ENCODE data around the gene HMX1.

The HMX1 gene

DNA sequence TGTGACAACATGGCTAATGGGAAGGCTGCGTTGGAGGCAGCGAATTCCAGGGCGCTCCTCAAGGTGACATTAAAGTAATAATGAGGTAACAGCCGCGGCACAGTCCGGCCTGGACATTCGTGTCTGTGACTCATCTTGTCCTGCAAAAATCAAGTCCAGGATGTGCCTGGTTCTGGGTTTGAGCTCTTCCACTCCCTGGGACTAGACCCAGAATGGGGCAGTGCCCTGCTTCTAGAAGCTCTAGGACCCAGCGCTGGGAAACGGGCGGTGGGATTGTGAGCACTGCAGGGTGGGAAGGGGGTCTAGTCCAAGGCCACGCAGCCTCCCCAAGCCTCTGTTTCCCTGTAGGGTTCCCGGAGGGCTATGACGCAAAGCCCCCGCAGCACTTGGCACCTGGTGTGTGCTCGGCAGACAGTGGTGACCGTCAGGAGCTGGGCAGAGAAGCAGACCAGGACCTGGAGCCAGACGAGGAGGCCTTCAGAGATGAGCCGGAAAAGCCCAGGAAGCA, 34.9 kb downstream of the HMX1 start:
- Histone ChIP-seq H3K4me1 (no peaks in the 10 kb centered on the region), H3K27me3 (peaks cover 0 to 43% of the 10 kb centered on the region in 2 donors), H3K9me3 (peaks cover 0 to 4% (median 0%) of the 10 kb centered on the region in 3 donors), H3K36me3 (no peaks in the 10 kb centered on the region), H3K27ac (no peak overlapping the region), H3K4me3 (no peak overlapping the region)
- TF ChIP-seq, protein P1, sequence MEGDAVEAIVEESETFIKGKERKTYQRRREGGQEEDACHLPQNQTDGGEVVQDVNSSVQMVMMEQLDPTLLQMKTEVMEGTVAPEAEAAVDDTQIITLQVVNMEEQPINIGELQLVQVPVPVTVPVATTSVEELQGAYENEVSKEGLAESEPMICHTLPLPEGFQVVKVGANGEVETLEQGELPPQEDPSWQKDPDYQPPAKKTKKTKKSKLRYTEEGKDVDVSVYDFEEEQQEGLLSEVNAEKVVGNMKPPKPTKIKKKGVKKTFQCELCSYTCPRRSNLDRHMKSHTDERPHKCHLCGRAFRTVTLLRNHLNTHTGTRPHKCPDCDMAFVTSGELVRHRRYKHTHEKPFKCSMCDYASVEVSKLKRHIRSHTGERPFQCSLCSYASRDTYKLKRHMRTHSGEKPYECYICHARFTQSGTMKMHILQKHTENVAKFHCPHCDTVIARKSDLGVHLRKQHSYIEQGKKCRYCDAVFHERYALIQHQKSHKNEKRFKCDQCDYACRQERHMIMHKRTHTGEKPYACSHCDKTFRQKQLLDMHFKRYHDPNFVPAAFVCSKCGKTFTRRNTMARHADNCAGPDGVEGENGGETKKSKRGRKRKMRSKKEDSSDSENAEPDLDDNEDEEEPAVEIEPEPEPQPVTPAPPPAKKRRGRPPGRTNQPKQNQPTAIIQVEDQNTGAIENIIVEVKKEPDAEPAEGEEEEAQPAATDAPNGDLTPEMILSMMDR (IDR thresholded peaks at IDR 0.05), result no peak
- intact Hi-C loops (cut with DNase I; ENCODE audit: low total_unique reads), result no loop called here
- DNase-seq, result peak; percentile 7 to 12

DNA sequence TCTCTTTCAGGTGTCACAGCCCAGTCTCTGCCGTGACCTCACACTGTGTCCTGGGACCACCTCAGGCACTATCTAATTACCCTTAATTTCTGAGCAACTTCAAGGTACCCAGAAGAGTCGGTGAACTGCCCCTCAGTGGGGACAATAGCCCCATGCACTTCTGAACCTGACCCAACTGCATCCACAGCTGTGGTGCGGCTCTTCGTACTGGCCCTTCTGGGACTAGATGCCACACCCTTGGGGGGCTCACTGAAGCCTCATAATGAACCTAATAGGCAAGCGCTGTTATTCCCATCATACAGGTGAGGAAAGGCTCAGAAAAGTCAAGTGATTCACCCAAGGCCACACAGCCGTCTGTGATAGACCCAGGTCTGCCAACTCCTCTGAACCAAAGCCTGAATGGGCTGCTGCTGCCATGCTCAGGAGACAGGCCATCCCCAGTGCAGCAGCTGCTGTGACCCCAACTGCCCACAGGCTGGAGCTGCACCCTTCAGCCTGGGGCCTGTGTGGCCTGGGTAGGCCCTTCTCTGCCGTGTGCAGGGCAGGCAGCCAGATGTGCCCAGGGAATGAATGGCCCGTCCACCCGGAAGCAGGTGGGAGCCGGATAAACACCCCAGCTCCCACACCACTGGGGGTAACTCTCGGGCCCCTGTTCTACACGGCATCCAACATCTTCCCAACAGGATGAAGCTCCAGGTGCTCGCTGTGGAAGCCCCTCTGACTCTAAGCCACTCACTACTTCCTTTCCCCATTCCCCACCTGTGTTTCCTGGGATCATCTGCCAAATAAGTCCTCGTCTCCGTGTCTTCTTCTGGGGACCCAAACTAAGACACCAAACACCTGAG, 35.9 kb downstream of the HMX1 start:
- intact Hi-C loops (cut with DNase I; ENCODE audit: low total_unique reads), result no loop called here

DNA sequence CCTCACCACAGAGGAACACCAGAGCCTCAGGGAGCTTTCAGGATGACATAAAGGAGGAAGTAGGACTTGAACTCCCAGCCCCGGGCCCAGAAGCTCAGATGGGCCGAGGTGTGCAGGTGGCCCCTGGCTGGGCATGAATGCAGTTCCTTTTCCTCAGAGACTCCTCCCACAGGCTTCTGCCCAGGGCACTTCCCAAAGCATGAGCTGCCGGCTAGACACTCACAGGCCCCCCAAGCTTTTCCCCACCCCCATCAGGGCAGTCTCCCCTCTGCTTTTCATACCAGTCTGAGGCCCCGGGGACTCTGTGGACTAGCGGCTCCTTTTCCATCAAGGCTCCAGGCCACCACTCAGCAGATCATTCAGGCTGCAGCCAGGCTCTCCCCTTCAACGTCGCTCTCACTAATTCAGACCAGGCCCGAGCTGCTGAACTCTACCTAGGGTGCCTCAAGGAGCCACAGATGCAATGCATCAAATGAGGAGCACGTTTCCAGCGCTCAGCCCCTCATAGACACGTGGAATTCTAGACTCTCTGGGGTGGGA, 36.9 kb downstream of the HMX1 start:
- no peak overlapping the region for H3K27ac ChIP-seq
- intact Hi-C loops (cut with DNase I; ENCODE audit: low total_unique reads), result no loop called here
- no peaks in the 10 kb centered on the region for H3K4me1 ChIP-seq
- no peaks in the 10 kb centered on the region for H3K36me3 ChIP-seq
- DNase-seq, result peak in 1 of 2 donors; percentile 21
- TF ChIP-seq, protein P1 (IDR thresholded peaks at IDR 0.05), result no peak
- peaks cover 0 to 42% of the 10 kb centered on the region in 2 donors for H3K27me3 ChIP-seq
- no peak overlapping the region for H3K4me3 ChIP-seq
- no peaks in the 10 kb centered on the region for H3K9me3 ChIP-seq

More for the DNA sequence above, 35.9 kb downstream of the HMX1 start:
- H3K4me3 ChIP-seq, result no peak overlapping the region
- peak; percentile 5 to 27 for DNase-seq
- no peaks in the 10 kb centered on the region for H3K36me3 ChIP-seq
- no peaks in the 10 kb centered on the region for H3K9me3 ChIP-seq
- H3K27me3 ChIP-seq, result peaks cover 0 to 48% of the 10 kb centered on the region in 2 donors
- H3K4me1 ChIP-seq, result no peaks in the 10 kb centered on the region
- no peak overlapping the region for H3K27ac ChIP-seq
- TF ChIP-seq, protein P1 (IDR thresholded peaks at IDR 0.05), result no peak

- Histone ChIP-seq H3K9me3 (no peaks in the 10 kb centered on the region), H3K27me3 (peaks cover 0 to 37% of the 10 kb centered on the region in 2 donors), H3K36me3 (no peaks in the 10 kb centered on the region), H3K4me1 (no peaks in the 10 kb centered on the region), H3K4me3 (no peak overlapping the region), H3K27ac (no peak overlapping the region)
- intact Hi-C loops (cut with DNase I; ENCODE audit: low total_unique reads), result no loop called here
- TF ChIP-seq, protein P1 (IDR thresholded peaks at IDR 0.05), result no peak
- peak in 1 of 2 donors; percentile 46 for DNase-seq
These were observed 39.3 kb downstream of the HMX1 start for GRCh38 chr4:8832113-8832915.

GRCh38 chr4:8831221-8832112, 40.2 kb downstream of the HMX1 start:
- peak in 1 of 2 donors; percentile 39 for DNase-seq
- no peaks in the 10 kb centered on the region for H3K9me3 ChIP-seq
- TF ChIP-seq, protein P1 (IDR thresholded peaks at IDR 0.05), result no peak
- H3K4me1 ChIP-seq, result no peaks in the 10 kb centered on the region
- no peak overlapping the region for H3K4me3 ChIP-seq
- peaks cover 0 to 30% of the 10 kb centered on the region in 2 donors for H3K27me3 ChIP-seq
- intact Hi-C loops (cut with DNase I; ENCODE audit: low total_unique reads), result no loop called here
- no peak overlapping the region for H3K27ac ChIP-seq
- no peaks in the 10 kb centered on the region for H3K36me3 ChIP-seq

All from tibial artery (tissue), 4 donors.